H9 (cell line): ENCODE results near the gene NDRG4. TPM values are rescaled to one million over a fixed set of nuclear protein-coding genes. Genes with fewer than 3 reads are reported as not detected.

ENCODE experiments used
- DNase-seq: peaks from one replicate; pipeline ENCODE4 v3.0.0-alpha.2; 2017
- H2AFZ ChIP-seq: one replicate; pipeline ENCODE4 v1.6.1; 2013; ENCODE audit warnings: mild to moderate bottlenecking, low read length, control low read depth, moderate library complexity
- H2AK5ac ChIP-seq: 2 replicates; pipeline ENCODE4 v1.6.1; 2013; ENCODE audit warnings: low read length, control low read depth, mixed read lengths; ENCODE audit not compliant: insufficient read length
- H2BK120ac ChIP-seq: one replicate; pipeline ENCODE4 v1.6.1; 2013; ENCODE audit warnings: low read depth, mild to moderate bottlenecking, low read length, control low read depth, inconsistent platforms; ENCODE audit not compliant: poor library complexity, severe bottlenecking
- H2BK12ac ChIP-seq: 2 replicates; pipeline ENCODE4 v1.6.1; 2013; ENCODE audit warnings: low read length, control low read depth, mixed read lengths, low read depth; ENCODE audit not compliant: insufficient read length
- H2BK15ac ChIP-seq: 2 replicates; pipeline ENCODE4 v1.6.1; 2013; ENCODE audit warnings: low read depth, low read length, control low read depth
- H2BK20ac ChIP-seq: one replicate; pipeline ENCODE4 v1.6.1; 2013; ENCODE audit warnings: low read depth, mild to moderate bottlenecking, low read length, control low read depth, inconsistent platforms; ENCODE audit not compliant: poor library complexity, severe bottlenecking
- H2BK5ac ChIP-seq: 2 replicates; pipeline ENCODE4 v1.6.1; 2013; ENCODE audit warnings: low read length, control low read depth, mixed read lengths; ENCODE audit not compliant: insufficient read length
- H3K14ac ChIP-seq: 2 replicates; pipeline ENCODE4 v1.6.1; 2013; ENCODE audit warnings: low read length, control low read depth; ENCODE audit not compliant: insufficient read depth
- H3K18ac ChIP-seq: 2 replicates; pipeline ENCODE4 v1.6.1; 2013; ENCODE audit warnings: low read depth, mild to moderate bottlenecking, mixed read lengths, low read length, control low read depth; ENCODE audit not compliant: insufficient read length
- H3K23ac ChIP-seq: 2 replicates; pipeline ENCODE4 v1.6.1; 2013; ENCODE audit warnings: low read length, control low read depth, mixed read lengths, low read depth; ENCODE audit not compliant: insufficient read length
- H3K23me2 ChIP-seq: 2 replicates; pipeline ENCODE4 v1.6.1; 2013; ENCODE audit warnings: low read depth, mild to moderate bottlenecking, mixed read lengths, low read length, control low read depth; ENCODE audit not compliant: insufficient read length, poor library complexity, severe bottlenecking
- H3K27ac ChIP-seq: 2 replicates; pipeline ENCODE4 v1.5.1; 2013; ENCODE audit warnings: low read length, control low read depth, mixed read lengths, low read depth; ENCODE audit not compliant: insufficient read length
- H3K27me3 ChIP-seq: 2 replicates; pipeline ENCODE4 v1.6.1; 2013; ENCODE audit warnings: low read length, control low read depth, inconsistent platforms; ENCODE audit not compliant: insufficient read depth
- H3K4ac ChIP-seq: 2 replicates; pipeline ENCODE4 v1.6.1; 2013; ENCODE audit warnings: low read depth, mild to moderate bottlenecking, control low read depth, inconsistent platforms, low read length, moderate library complexity
- H3K4me1 ChIP-seq: 2 replicates; pipeline ENCODE4 v1.6.1; 2013; ENCODE audit warnings: low read length, control low read depth, inconsistent platforms; ENCODE audit not compliant: insufficient read depth
- H3K4me2 ChIP-seq: 2 replicates; pipeline ENCODE4 v1.6.1; 2013; ENCODE audit warnings: low read length, control low read depth, mixed read lengths; ENCODE audit not compliant: insufficient read length, insufficient read depth
- H3K56ac ChIP-seq: 2 replicates; pipeline ENCODE4 v1.6.1; 2013; ENCODE audit warnings: low read depth, mild to moderate bottlenecking, mixed read lengths, low read length, control low read depth; ENCODE audit not compliant: insufficient read length
- H3K79me1 ChIP-seq: 2 replicates; pipeline ENCODE4 v1.6.1; 2013; ENCODE audit warnings: low read depth, mild to moderate bottlenecking, moderate library complexity, low read length, control low read depth, inconsistent platforms; ENCODE audit not compliant: insufficient read depth, poor library complexity, severe bottlenecking
- H3K79me2 ChIP-seq: 2 replicates; pipeline ENCODE4 v1.6.1; 2013; ENCODE audit warnings: low read length, control low read depth, inconsistent platforms; ENCODE audit not compliant: insufficient read depth
- H3K9ac ChIP-seq: 2 replicates; pipeline ENCODE4 v1.6.1; 2013; ENCODE audit warnings: low read length, control low read depth, mixed read lengths; ENCODE audit not compliant: insufficient read length; ENCODE audit errors: extremely low read depth
- H3K9me3 ChIP-seq: one replicate; pipeline ENCODE4 v1.6.1; 2013; ENCODE audit warnings: low read depth, low read length, inconsistent platforms; ENCODE audit not compliant: control insufficient read depth
- H3T11ph ChIP-seq: one replicate; pipeline ENCODE4 v1.6.1; 2013; ENCODE audit warnings: mild to moderate bottlenecking, low read length, control low read depth, inconsistent platforms
- H4K20me1 ChIP-seq: one replicate; pipeline ENCODE4 v1.6.1; 2013; ENCODE audit not compliant: control insufficient read depth, insufficient read length, insufficient read depth
- H4K5ac ChIP-seq: 2 replicates; pipeline ENCODE4 v1.6.1; 2013; ENCODE audit warnings: low read depth, mild to moderate bottlenecking, mixed read lengths, low read length, control low read depth; ENCODE audit not compliant: insufficient read length
- H4K8ac ChIP-seq: replicated peaks from 2 replicates; pipeline ENCODE4 v1.6.1; 2013; ENCODE audit warnings: low read length, control low read depth, mixed read lengths, low read depth; ENCODE audit not compliant: insufficient read length
- H4K91ac ChIP-seq: 2 replicates; pipeline ENCODE4 v1.6.1; 2013; ENCODE audit warnings: low read depth, mild to moderate bottlenecking, moderate library complexity, mixed read lengths, low read length, control low read depth; ENCODE audit not compliant: insufficient read length
- H3K27ac Mint-ChIP-seq, 3 experiments: 2 replicates in 2 of 3; 3 replicates in 1 of 3; pipeline ENCODE4 v1.8.0; 2020 to 2021; ENCODE audit warnings: mixed read lengths in 3 of 3, mild to moderate bottlenecking in 1 of 3, moderate library complexity in 1 of 3
- H3K27me3 Mint-ChIP-seq: 2 replicates; pipeline ENCODE4 v1.8.0; 2021; ENCODE audit warnings: low read depth, mild to moderate bottlenecking, moderate library complexity, mixed read lengths
- H3K36me3 Mint-ChIP-seq, 3 experiments: 2 replicates in 2 of 3; 3 replicates in 1 of 3; pipeline ENCODE4 v1.8.0; 2020 to 2021; ENCODE audit warnings: low read depth in 3 of 3, mixed read lengths in 3 of 3; ENCODE audit not compliant: insufficient read depth in 1 of 3
- H3K4me1 Mint-ChIP-seq, 2 experiments: 2 replicates each; pipeline ENCODE4 v1.8.0; 2020; ENCODE audit warnings: mixed read lengths in 2 of 2
- H3K4me3 Mint-ChIP-seq, 2 experiments: 2 replicates in 1 of 2; 3 replicates in 1 of 2; pipeline ENCODE4 v1.8.0; 2020 to 2021; ENCODE audit warnings: mild to moderate bottlenecking in 2 of 2, mixed read lengths in 2 of 2, moderate library complexity in 1 of 2
- H3K9me3 Mint-ChIP-seq, 2 experiments: 2 replicates in 1 of 2; 3 replicates in 1 of 2; pipeline ENCODE4 v1.8.0; 2020; ENCODE audit warnings: mild to moderate bottlenecking in 2 of 2, mixed read lengths in 2 of 2, moderate library complexity in 1 of 2
- WGBS: extraction: QIAGEN DNeasy Blood & Tissue Kit; methylation state at CpG from one replicate; pipeline ENCODE4 v1.1.7; 2013; ENCODE audit warnings: missing lambda C conversion rate, low lambda C conversion rate, mixed read lengths; ENCODE audit not compliant: insufficient read length; ENCODE audit errors: extremely low coverage; 5-methylcytosine and 5-hydroxymethylcytosine counted together
- total RNA-seq: library from RNA; stranded (reverse); gene quantifications from 2 replicates; pipeline ENCODE4 v1.2.1, GENCODE V29; 2021
- TF ChIP-seq, protein P1 (sequence below): fragments of 200-600 bp; sonication (generic); conservative IDR thresholded peaks from 3 replicates; pipeline ENCODE4 v1.8.0; 2021; ENCODE audit warnings: antibody characterized with exemption, mild to moderate bottlenecking

NDRG4 gene
- total RNA-seq, 1 experiment from 2014 or later: 18.6 TPM

DNA sequence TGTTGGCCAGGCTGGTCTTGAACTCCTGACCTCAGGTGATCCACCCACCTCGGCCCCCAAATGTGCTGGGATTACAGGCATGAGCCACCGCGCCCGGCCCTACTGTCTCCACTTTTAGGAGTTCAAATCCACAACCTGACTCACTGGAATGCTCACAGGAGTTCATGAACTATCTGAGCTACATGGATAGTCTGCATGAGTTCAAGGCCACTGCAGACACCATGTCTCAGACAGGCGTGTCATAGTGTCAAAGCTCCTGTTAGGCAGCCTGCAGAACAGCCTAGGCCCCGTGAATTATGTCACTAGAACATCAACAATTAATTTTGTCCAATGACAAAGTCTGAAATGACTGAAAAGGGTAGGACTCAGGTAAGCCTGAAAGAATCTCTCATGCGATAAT lies 38.3 kb upstream of the NDRG4 start:
- Histone ChIP-seq H4K20me1 (no peaks in the 10 kb centered on the region), H3K9ac (no peak overlapping the region), H2BK15ac (no peak overlapping the region), H3K4ac (no peak overlapping the region), H3K4me2 (no peak overlapping the region), H4K5ac (no peak overlapping the region), H2AK5ac (no peak overlapping the region), H3K18ac (no peak overlapping the region), H3K27me3 (peaks cover 23% of the 10 kb centered on the region; the same call in 1 of the 2 replicates), H4K91ac (no peak overlapping the region), H2BK20ac (no peak overlapping the region), H3K23me2 (peaks cover 23% of the 10 kb centered on the region), H3K9me3 (no peaks in the 10 kb centered on the region), H4K8ac (no peak overlapping the region), H2BK120ac (no peak overlapping the region), H3K79me1 (no peaks in the 10 kb centered on the region), H3K4me1 (no peaks in the 10 kb centered on the region), H2BK12ac (no peak overlapping the region), H3K23ac (no peak overlapping the region), H3T11ph (no peak overlapping the region), H3K79me2 (no peaks in the 10 kb centered on the region), H3K56ac (no peak overlapping the region), H3K14ac (no peak overlapping the region), H3K27ac (no peak overlapping the region), H2BK5ac (no peak overlapping the region), H2AFZ (no peak overlapping the region)
- Mint-ChIP-seq H3K27me3 (peaks cover 76% of the 10 kb centered on the region), H3K36me3 (no peaks in the 10 kb centered on the region; a peak in 1 of 7 replicates), H3K9me3 (no peaks in the 10 kb centered on the region; a peak in 1 of 5 replicates), H3K4me3 (no peak overlapping the region), H3K4me1 (peaks cover 9 to 30% of the 10 kb centered on the region in 2 experiments), H3K27ac (no peak overlapping the region)
- TF ChIP-seq, protein P1, sequence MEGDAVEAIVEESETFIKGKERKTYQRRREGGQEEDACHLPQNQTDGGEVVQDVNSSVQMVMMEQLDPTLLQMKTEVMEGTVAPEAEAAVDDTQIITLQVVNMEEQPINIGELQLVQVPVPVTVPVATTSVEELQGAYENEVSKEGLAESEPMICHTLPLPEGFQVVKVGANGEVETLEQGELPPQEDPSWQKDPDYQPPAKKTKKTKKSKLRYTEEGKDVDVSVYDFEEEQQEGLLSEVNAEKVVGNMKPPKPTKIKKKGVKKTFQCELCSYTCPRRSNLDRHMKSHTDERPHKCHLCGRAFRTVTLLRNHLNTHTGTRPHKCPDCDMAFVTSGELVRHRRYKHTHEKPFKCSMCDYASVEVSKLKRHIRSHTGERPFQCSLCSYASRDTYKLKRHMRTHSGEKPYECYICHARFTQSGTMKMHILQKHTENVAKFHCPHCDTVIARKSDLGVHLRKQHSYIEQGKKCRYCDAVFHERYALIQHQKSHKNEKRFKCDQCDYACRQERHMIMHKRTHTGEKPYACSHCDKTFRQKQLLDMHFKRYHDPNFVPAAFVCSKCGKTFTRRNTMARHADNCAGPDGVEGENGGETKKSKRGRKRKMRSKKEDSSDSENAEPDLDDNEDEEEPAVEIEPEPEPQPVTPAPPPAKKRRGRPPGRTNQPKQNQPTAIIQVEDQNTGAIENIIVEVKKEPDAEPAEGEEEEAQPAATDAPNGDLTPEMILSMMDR: no peak
- DNase-seq: no peak
- no CpG with 5 or more reads among the region's 7 CpGs for WGBS
